Retinal pigment epithelial cell (primary cell): ENCODE measurements around the gene FZR1.
A peak's percentile ranks its signal among the peaks of the same experiment; 100 is the strongest.

Experiments
- DNase-seq: peaks from one replicate; pipeline ENCODE4 v3.0.0-alpha.2; 2010; ENCODE audit warnings: low read depth
- H3K4me3 ChIP-seq: 2 replicates; pipeline ENCODE4 v1.5.1; 2011; ENCODE audit warnings: mild to moderate bottlenecking, low read length, control low read depth, moderate library complexity
- TF ChIP-seq, protein P1 (sequence below): conservative IDR thresholded peaks from 2 replicates; pipeline ENCODE4 v1.5.1; 2011; ENCODE audit warnings: low read depth, low read length, control low read depth, inconsistent platforms

The FZR1 gene

DNA sequence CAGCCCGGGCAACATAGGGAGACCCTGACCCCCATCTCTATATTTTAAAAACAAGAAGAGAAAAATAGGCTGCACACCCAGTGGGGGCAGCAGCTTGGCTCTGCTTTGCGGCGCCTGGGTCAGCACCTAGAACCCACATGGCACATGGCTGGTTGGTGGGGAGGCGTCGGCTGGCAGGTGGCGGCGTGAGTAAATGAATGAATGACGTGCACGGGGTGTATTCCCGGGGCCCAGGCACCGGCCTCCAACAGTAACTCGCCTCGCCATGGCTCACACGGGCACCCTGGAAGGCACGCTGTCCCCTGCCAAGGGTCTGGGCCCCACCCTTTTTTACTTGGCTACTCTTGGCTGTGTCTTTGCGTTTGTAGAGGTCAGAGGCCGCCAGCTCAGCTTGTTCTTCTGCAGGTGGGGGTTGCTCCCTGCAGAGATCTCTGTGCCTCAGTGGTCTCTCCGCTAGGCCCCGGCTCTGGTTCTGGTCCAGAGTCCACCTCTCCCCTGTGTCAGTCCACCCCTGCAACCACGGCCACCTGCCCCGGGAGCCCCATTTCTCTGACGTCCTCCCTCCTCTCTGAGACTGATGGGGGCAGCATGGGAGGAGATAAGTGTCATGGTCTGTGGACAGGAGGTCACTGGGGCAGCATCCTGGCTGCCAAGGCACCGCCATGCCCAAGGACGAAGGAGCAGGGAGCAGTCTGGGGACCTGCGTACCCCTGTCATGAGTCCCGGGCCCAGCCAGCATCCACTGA, 5.6 kb downstream of the FZR1 start:
- TF ChIP-seq, protein P1, sequence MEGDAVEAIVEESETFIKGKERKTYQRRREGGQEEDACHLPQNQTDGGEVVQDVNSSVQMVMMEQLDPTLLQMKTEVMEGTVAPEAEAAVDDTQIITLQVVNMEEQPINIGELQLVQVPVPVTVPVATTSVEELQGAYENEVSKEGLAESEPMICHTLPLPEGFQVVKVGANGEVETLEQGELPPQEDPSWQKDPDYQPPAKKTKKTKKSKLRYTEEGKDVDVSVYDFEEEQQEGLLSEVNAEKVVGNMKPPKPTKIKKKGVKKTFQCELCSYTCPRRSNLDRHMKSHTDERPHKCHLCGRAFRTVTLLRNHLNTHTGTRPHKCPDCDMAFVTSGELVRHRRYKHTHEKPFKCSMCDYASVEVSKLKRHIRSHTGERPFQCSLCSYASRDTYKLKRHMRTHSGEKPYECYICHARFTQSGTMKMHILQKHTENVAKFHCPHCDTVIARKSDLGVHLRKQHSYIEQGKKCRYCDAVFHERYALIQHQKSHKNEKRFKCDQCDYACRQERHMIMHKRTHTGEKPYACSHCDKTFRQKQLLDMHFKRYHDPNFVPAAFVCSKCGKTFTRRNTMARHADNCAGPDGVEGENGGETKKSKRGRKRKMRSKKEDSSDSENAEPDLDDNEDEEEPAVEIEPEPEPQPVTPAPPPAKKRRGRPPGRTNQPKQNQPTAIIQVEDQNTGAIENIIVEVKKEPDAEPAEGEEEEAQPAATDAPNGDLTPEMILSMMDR = no peak
- no peak overlapping the region for H3K4me3 ChIP-seq
- DNase-seq = no peak

DNA sequence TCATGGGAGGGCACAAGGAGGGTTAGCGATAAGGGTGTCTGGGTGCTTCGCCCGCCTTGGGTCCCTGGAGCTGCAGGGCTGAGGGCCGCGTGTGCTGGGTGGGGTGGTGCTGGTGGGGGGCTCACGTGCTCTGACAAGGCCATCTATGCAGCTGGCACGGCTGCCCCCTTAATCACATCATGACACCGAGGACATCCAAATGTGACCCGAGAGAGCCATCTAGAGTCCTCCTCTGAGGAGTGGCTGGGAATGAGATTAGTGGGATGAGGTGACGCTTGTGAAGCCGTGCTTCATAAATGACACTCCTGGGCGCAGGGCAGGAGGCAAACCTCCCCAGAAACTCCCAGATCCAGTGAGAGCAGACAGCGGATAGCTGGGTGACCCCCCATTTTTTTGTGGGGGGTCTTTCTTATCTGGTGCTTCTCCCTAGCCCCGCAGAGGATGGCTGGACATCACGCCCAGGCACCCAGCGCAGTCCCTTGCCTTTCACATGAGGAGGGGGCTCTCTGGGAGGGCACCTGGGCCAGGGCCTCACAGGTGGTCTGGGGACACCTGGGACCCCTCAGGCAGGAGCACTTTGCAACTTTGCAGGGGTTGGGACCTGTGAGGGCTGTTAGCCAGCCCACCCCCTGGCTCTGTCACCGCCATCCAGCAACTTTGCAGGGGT, 6.6 kb downstream of the FZR1 start:
- no peak for DNase-seq
- TF ChIP-seq, protein P1 = no peak
- no peak overlapping the region for H3K4me3 ChIP-seq

DNA sequence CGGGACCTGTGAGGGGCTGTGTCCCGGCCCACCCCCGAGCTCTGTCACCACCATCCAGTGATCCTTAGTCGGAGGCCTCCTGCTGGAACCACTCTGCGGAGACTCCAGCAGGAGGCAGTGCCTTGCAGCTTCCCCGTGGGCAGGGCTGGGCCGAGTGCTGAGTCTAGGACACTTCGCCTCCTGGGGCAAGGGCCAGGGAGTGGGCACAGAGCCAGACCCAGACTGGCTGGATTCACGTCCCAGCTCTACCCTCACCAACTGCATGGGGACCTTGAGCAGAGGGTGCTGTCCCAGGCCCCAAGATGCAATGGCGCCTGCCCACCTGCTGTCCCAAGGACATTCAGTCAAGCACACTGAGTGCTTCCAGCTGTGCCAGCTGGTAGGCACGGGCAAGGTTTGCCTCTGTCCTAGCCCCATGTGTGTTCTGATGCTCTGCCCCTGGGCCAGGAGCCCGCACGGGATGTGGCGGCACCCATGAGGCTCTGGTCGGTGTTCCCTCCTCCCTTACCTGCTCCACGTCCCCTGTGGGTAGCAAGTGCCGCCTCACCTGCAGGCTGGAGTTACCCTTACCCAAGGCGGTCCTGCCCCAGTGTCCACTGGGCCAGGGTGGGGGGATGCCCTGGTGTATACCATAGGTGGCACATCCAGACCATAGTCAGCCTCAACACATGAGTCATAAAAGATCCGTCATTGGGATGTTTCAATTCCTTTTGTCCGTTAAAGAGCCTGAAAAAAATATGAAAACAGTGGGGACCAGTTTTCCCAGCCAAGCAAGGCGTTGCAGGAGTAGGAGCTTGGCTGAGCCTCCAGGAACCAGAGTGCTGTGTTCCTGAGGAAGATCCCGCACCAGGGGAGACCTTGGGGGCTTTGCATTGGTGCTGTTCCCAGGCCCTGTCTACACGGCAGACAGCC, 7.4 kb downstream of the FZR1 start:
- DNase-seq = no peak
- no peak overlapping the region for H3K4me3 ChIP-seq
- TF ChIP-seq, protein P1 = peak; percentile 22

DNA sequence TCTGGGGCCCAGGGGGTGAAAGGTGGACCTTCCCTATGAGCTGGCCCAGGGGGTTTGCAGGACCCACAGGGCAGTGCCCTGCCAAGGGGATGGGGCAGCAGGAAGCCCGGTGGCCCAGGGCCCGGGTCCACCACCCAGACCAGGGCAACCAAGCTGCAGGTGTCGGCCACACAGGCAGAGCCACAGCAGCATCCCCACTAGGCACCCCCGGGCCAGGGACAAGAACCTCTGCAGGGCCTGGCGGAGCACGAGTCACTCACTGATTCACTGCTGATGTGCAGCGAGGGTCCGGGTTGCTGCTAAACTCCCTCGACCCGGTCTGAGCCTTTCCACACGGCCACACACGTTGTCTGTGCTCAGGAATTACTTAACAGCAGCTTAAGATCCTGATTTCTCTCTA, 8.8 kb downstream of the FZR1 start:
- no peak for DNase-seq
- TF ChIP-seq, protein P1 = no peak
- no peak overlapping the region for H3K4me3 ChIP-seq

DNA sequence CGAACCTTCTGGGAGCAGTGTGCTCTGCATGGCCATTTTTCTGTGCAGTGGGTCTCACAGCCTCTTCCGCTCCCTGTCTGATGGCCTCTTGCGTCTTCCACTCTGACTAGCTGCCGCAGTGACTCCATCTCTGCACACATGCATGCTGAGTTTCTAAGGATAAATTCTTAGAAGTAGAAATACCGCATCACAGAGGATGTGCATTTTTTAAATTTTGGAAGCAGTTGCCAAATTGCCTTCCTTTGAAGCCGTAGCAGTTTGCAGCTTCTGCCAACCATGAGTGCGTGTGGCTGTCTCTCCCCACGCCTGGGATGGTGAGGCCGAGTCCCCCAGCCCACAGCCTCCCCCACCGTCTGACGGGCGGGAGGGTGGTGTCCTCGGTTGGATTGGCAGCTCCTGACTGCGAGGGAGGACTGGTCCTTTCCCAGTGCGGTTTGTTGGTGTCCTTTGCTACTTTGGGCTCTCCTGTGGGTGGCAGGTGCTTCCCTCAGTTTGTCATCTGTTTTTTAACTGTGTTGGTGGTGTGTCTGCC, 9.8 kb downstream of the FZR1 start:
- DNase-seq = no peak
- TF ChIP-seq, protein P1 = no peak
- H3K4me3 ChIP-seq = no peak overlapping the region

DNA sequence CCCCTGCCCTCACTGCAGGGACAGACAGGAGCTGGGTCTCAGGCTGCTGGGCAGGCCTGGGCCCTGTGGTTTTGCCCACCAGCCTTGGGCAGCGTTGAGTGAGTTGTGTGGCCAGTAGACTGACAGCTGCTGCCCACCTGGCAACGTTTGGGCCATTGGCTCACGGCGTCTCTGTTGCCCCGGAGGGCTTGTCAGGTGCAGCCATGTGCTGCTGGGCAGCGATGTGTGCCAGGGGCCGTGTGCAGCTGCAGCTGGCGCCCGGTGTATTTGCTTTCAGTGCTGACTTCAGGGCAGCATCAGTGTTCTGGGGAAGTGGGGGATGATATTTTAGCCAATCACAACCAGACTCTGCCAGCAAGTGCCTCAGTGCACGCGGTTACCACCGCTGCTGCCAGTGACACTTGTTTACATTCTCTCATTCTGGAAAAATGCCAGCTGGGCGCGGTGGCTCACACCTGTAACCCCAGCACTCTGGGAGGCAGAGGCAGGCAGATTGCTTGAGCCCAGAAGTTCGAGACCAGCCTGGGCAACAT, 10.6 kb downstream of the FZR1 start:
- DNase-seq = no peak
- TF ChIP-seq, protein P1 = no peak
- no peak overlapping the region for H3K4me3 ChIP-seq
